H54 (cell line): Measurements from ENCODE around the gene GPC6.
"Not testable (repeated sequence)": the region's sequence is repeated elsewhere in the genome, so short reads cannot be mapped to it uniquely, and the experiment has no call there.

Source experiments
- DNase-seq: peaks from one replicate; pipeline ENCODE4 v3.0.0; 2011; ENCODE audit warnings: low spot score, mixed read lengths; ENCODE audit not compliant: insufficient read length
- FAIRE-seq: peaks from 3 replicates; lab custom pipeline; 2011; peaks lifted over from hg19 to GRCh38; lab: Jason Lieb, UNC
- POLR2A ChIP-seq: IDR thresholded peaks from 2 replicates; pipeline ENCODE4 v1.6.1; 2011; ENCODE audit warnings: low read depth, mild to moderate bottlenecking, low read length

The GPC6 gene

GRCh38 chr13:93226623-93227279 lies at the start of gene GPC6:
Gene GPC6 (plus strand): TSS chr13:93226807.
- DNase-seq (peak; percentile 62), FAIRE-seq (peak; percentile 100)
- peak; percentile 32; the same call in 1 of the 2 replicates for TF ChIP-seq POLR2A

GRCh38 chr13:93180356-93180969 lies 46.1 kb upstream of the GPC6 start:
- no peak for TF ChIP-seq POLR2A
- peak; percentile 41 for FAIRE-seq
- DNase-seq, result no peak

- TF ChIP-seq POLR2A, result no peak
- DNase-seq (no peak), FAIRE-seq (peak; percentile 15)
Observed at GRCh38 chr13:93182406-93182805, 44.2 kb upstream of the GPC6 start.

- no peak for TF ChIP-seq POLR2A
- FAIRE-seq (peak; percentile 33), DNase-seq (no peak)
Observed at GRCh38 chr13:93183302-93183701, 43.3 kb upstream of the GPC6 start.

- FAIRE-seq (no peak), DNase-seq (no peak)
- TF ChIP-seq POLR2A, result no peak
Observed at GRCh38 chr13:93190006-93190405, 36.6 kb upstream of the GPC6 start.

GRCh38 chr13:93193682-93194081 lies 32.9 kb upstream of the GPC6 start:
- no peak for TF ChIP-seq POLR2A
- FAIRE-seq (no peak), DNase-seq (no peak)

GRCh38 chr13:93199856-93200255 lies 26.8 kb upstream of the GPC6 start:
- no peak for DNase-seq
- no peak for FAIRE-seq
- no peak for TF ChIP-seq POLR2A

DNA sequence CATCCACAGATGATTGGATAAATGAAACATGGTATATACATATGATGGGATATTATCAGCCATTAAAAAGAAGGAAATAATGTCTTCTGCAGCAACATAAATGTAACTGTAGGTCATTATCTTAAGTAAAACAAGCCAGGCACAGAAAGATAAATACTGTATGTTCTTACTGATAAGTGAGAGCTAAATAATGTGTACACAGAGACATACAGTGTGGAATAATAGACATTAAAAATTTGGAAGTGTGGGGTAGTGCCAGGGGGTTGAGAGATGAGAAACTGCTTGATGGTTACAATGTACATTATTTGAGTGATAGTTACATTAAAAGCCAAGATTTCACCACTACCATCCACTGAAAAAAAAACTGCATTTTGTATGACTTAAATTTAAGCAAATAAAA lies 26.0 kb upstream of the GPC6 start:
- DNase-seq (no peak), FAIRE-seq (no peak)
- no peak for TF ChIP-seq POLR2A

- FAIRE-seq (no peak), DNase-seq (no peak)
- TF ChIP-seq POLR2A, result no peak
Observed at GRCh38 chr13:93201992-93202558, 24.5 kb upstream of the GPC6 start.

- DNase-seq, FAIRE-seq: not testable (repeated sequence)
Observed at GRCh38 chr13:93206778-93207392, 19.7 kb upstream of the GPC6 start.

DNA sequence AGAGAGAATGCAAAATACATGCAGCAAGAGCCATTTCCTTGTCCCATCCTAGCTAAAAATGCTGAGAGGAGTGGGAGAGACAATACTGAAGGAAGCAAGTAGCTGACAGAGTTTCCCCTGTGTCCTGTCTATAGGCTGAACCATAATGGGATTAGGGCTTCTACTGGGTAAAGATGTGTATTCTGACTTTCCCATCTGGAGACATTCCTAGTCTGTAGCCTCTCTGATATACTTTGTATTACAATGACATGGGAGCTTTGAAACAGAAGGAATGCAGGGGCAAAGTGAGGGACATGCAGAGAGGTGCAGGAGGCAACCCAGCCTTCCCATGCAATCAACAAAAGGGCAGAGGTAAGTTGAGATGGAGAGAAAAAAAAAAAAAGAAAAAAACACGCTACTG lies 10.5 kb upstream of the GPC6 start:
- TF ChIP-seq POLR2A, result no peak
- no peak for DNase-seq
- FAIRE-seq, result peak; percentile 38

DNA sequence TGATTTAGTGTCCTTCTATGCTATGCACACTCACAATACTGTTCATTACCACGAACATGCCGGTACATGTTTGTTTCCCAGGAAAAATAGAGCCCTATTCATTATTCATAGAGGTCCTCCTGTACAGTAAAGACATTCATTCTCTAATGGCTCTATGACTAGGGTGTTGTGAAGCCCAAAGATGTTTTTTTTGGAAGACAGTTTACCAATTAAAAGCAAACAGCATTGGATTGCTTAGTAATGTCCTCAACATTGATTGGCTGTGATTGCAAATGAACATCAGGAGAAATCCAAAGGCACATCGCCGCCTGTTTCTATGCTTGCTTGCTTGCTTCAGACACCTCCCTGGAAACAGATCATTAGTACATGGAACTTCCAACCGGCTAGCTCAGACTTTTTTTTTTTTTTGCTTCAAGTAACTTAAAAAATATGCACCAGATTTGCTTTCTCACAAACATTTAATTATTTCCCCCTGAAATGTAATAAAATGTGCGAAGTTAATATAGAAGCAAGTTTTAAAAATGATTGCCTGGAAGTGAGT lies 8.8 kb upstream of the GPC6 start:
- FAIRE-seq, result peak; percentile 50
- TF ChIP-seq POLR2A, result no peak
- DNase-seq, result no peak

GRCh38 chr13:93218583-93218982 lies 8.0 kb upstream of the GPC6 start:
- no peak for TF ChIP-seq POLR2A
- DNase-seq, result no peak

DNA sequence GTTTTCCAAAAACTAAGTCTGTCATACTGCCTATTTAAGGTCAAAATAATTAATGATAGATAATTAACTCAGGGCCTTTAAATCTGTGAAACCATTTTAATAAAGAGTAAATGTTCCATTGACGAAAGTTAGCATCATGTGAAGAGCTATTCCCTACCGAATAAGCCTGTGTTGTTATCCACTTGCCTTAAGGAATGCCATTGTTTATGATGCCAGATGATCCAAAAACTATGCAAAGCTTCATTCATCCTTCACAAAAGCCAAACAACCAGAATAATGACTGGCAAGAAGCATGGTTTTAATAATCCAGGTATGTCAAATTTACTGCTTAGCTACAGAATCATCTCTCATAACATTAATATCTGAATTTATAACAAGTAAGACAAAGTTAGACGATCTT lies 6.5 kb upstream of the GPC6 start:
- DNase-seq (no peak), FAIRE-seq (peak; percentile 81)
- TF ChIP-seq POLR2A, result no peak

More at GRCh38 chr13:93218583-93218982, 8.0 kb upstream of the GPC6 start:
- no peak for FAIRE-seq
